GM18909 (cell line): ENCODE measurements around the gene CSTF3.

Experiments
- ATAC-seq: cut with Tn5 transposase; IDR thresholded peaks from one replicate; pipeline ENCODE4 v1.9.1; 2021; ENCODE audit warnings: mild to moderate bottlenecking; ENCODE audit not compliant: unreplicated experiment, poor library complexity

Gene CSTF3

GRCh38 chr11:33045551-33046255, 115.6 kb downstream of the CSTF3 start:
- ATAC-seq, result no peak

DNA sequence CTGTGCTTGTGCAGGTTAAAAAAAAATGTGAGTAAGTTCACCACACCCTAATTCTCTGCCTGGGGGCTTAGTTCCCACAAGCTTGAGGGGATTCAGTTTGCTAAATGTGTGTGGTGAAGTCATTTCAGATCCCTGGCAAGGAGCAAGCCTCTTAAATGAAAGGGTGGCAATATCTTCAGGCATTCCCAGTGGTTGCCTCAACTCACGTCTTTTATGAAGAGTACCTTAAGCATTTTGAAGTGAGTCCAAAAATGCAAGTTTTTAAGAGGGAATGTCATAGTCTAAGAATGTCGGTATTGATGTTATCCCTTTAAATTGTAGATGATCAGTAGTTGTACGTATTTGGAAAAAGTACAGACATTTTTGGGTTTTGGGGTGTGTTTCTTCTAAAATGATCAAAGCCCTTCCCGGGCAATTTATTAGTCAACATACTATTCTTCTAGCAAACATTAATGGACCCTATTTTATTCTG, 117.0 kb downstream of the CSTF3 start:
- no peak for ATAC-seq

GRCh38 chr11:33043221-33043830, 118.0 kb downstream of the CSTF3 start:
- no peak for ATAC-seq

- ATAC-seq, result peak; percentile 11
Observed at GRCh38 chr11:33040862-33041453, 120.3 kb downstream of the CSTF3 start.

- peak; percentile 44 for ATAC-seq
Observed at GRCh38 chr11:33040033-33040861, 121.0 kb downstream of the CSTF3 start.

DNA sequence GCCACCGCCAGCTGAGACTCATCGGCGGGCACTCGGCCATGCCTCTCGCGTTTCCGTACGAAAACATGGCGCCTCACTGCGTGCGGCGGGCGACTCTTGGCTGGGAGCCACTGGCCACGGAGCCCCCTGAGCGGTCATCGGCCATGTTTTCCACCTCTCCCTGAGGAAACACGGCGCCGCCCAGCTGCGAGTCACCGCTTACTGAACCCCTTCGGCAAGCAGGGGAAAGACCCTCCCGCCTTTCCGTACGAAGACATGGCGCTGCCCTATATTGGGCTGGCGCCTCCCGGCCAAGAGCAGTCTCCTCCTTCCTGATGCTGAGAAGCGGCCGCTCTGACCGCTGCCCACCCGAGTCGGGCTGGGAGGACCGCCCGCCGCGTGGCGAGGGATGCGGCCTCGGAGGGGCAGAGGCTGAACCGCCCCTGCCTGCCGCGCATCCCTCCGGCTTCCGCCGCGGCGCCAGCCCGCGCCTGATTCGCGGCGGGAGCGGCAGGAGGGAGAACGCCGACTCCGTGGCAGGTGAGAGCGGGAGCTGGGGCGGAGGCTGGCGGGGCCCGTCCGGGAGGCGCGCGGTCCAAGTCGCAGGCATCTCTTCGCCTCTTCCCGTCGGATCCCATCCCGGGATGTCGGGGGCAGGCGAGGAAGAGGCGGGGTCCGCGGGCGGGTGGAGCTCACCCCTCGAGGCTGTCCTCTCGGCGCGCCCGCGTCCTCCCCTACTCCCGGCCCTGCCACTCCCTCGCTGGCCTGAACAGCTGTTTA, 121.8 kb downstream of the CSTF3 start, which contains the start of gene TCP11L1:
Gene TCP11L1, plus strand, starts transcription at position 299 of the 759 bp plus-strand sequence. CDS start 4,202 bp downstream, outside the sequence.
- peak; percentile 79 for ATAC-seq

- ATAC-seq, result no peak
Observed at GRCh38 chr11:33035011-33035410, 126.3 kb downstream of the CSTF3 start.
